Measurements from ENCODE around the gene ST3GAL5.

DNA sequence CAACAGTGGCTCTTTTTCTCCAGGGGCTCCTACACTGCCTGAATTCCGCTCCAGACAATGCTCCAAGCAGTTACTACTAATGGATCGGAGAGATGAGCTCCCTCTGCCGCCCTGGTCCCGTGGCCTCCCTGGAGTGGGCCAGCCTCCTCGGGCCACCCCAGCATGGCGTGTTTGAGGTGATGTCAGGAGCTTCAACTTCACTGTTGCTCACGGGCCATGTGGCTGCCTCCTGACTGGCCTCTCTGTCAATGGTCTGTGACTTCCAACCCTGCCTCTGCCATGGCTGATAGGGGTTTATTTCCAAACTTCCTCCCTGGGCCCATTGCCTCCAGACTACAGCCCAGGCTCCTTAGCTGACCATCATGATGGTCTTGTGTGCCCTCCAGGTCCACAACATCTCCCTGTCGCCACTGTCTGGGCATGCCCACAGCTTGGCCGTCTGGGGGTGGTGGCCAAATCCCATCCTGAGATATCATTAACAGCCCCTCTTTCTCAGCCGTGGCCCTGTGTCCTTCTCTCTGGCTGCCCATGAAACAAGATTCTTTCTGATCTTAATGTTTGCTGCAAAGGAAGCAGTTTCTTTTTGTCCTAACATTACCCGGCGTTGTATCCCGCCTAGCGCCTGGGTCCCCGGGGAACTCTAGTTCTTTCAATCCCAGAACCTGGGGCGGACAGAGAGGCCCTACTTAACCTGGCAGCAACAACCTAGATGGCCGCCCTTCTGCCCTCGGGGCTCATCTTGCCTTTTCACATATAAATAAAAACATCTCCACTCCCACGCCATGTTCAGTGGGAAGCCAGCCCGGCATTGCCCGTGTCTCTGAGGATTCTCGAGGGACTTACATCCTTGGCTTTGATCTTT lies 96.9 kb downstream of the ST3GAL5 start:
- TF ChIP-seq, protein P1, sequence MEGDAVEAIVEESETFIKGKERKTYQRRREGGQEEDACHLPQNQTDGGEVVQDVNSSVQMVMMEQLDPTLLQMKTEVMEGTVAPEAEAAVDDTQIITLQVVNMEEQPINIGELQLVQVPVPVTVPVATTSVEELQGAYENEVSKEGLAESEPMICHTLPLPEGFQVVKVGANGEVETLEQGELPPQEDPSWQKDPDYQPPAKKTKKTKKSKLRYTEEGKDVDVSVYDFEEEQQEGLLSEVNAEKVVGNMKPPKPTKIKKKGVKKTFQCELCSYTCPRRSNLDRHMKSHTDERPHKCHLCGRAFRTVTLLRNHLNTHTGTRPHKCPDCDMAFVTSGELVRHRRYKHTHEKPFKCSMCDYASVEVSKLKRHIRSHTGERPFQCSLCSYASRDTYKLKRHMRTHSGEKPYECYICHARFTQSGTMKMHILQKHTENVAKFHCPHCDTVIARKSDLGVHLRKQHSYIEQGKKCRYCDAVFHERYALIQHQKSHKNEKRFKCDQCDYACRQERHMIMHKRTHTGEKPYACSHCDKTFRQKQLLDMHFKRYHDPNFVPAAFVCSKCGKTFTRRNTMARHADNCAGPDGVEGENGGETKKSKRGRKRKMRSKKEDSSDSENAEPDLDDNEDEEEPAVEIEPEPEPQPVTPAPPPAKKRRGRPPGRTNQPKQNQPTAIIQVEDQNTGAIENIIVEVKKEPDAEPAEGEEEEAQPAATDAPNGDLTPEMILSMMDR (IDR thresholded peaks at IDR 0.05): no peak
- TF ChIP-seq POLR2AphosphoS5 (IDR thresholded peaks at IDR 0.05) (no peak), EP300 (IDR thresholded peaks at IDR 0.05) (no peak), POLR2A (IDR thresholded peaks at IDR 0.05) (no peak)
